Hippocampal formation (tissue), 2 donors: ENCODE results near the gene GPR32.
"Not testable (repeated sequence)": the region's sequence is repeated elsewhere in the genome, so short reads cannot be mapped to it uniquely, and the experiment has no call there.

Experiments
- DNase-seq, 2 donors: peaks; one replicate each; lab custom pipeline; 2025; lab: John Stamatoyannopoulos, UW

GPR32 gene

GRCh38 chr19:50747141-50747540 is 23.1 kb upstream of the GPR32 start:
- DNase-seq, result not testable (repeated sequence)

- no peak for DNase-seq
These were observed 20.8 kb upstream of the GPR32 start for GRCh38 chr19:50749490-50749889.

DNA sequence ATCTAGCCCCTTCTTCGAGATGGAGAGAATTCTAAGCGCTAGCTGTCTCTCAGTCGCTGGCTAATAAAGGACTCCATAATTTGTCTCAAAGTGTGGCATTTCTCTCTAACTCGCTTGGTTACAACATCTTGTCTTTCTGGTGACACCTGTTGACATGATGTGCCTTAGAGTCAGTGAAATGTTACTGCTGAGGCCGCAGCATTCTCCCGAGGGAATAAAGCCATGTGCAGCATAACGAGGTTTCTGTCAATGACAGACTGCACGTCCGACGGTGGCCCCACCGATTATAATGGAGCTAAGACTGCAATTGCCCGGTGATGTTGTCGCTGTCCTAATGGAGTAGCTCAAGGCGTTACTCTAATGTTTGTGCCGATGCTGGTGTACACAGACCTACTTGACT is 20.3 kb upstream of the GPR32 start:
- no peak for DNase-seq

DNA sequence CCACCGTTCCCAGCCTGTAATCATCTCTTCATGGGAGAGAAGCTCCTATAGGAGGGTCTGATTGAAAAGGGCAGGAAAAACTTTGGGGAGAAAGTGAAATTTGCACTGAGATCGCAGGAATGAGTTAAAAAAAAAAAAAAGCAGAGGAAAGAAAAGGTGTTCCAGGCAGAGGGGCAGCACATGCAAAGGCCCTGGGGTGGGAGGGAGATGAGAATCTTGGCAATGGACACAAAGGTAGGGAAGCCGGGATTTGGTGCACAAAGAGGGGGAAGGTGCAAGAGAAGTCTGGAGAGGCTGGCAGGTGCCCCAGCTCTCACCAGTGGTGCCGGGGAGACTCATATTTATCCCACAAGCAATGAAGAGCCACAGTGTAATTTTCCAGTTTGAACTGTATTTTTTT is 16.4 kb upstream of the GPR32 start:
- no peak for DNase-seq

DNA sequence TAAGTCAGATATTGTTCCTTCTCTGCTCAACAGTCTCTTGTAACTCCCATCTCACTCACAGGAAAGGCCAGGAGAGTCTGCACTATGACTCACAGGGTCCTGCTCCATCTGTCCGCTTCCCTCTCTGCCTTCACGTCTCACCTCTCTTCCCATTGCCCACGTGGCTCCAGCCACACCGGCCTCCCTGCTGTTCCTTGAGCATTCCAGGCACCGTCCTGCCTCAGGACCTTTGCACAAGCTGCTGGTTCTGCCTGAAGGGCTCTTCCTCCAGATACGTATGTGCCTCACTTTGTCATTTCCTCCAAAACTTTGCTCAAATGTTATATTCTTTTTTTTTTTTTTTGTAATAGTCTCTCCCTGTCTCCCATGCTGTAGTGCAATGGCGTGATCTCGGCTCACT is 14.0 kb upstream of the GPR32 start:
- not testable (repeated sequence) for DNase-seq

DNA sequence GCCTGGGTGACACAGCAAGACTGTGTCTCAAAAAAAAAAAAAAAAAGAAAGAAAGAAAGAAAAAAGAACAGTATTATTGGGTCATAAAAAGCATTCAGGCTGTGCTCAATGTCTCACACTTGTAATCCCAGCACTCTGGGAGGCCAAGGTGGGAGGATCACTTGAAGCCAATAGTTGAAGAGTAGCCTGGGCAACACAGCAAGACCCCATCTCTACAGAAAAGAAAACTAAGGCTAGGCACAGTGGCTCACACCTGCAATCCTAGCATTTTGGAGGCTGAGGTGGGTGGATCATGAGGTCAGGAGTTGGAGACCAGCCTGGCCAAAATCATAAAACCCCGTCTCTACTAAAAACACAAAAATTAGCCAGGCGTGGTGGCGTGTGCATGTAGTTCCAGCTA is 12.6 kb upstream of the GPR32 start:
- DNase-seq, result not testable (repeated sequence)

- DNase-seq, result not testable (repeated sequence)
These were observed 11.2 kb upstream of the GPR32 start for GRCh38 chr19:50759076-50759475.

DNA sequence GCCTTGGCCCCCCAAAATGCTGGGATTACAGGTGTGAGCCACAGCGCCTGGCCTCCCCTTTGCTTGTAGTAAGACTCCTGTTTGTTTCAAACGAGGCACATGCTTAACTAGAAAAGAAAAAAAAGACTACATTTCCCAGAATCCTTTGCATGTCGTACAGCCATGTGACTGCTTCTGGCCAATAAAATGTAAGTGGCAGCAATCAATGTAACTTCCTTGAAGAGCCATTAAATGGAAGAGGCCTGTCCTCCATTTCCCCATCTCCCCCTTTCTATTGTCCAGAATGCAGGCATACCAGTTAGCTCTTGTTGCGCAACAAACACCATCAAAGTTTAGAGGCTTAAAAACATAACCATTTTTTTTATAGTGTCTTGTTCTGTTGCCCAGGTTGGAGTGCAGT is 10.4 kb upstream of the GPR32 start:
- no peak for DNase-seq

DNA sequence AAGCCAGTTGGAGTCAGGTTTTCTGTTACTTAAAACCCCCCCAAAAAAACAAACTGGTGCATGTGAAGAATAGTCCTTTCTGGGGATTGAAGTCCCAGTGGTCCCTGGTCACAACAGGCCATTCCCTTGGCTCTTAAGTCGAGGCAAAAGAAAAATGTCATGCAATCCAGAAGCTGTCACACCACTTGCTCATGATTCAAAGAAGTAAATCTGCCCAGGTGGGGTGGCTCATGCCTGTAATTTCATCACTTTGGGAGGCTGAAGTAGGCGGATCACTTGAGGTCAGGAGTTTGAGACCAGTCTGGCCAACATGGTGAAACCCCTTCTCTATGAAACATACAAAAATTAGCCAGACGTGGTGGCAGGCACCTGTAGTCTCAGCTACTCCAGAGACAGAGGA is 8.8 kb upstream of the GPR32 start:
- DNase-seq, result not testable (repeated sequence)

- DNase-seq, result not testable (repeated sequence)
These were observed 6.7 kb upstream of the GPR32 start for GRCh38 chr19:50763521-50763920.

DNA sequence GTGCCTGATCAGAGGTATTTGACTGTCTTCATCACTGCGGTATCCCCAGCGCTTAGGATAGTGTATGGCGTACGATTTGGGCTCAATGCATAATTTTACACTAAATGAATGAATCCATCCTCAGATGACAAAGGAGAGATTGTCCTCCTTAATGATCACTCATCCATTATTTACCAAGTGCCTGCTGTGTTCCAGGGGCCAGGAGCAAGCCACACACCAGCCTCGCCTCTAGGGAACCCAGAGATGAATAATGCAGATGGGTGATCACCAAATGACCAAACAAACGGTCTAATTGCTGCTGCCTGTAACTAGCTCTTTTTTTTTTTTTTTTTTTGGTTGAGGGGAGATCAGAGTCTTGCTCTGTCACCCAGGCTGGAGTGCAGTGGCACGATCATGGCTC is 5.9 kb upstream of the GPR32 start:
- no peak for DNase-seq

- DNase-seq, result not testable (repeated sequence)
These were observed 3.5 kb upstream of the GPR32 start for GRCh38 chr19:50766746-50767145.

GRCh38 chr19:50767263-50767662 is 3.0 kb upstream of the GPR32 start:
- DNase-seq, result not testable (repeated sequence)

GRCh38 chr19:50768277-50768676 is 2.0 kb upstream of the GPR32 start:
- DNase-seq, result no peak

GRCh38 chr19:50770888-50771287 is 624 bp downstream of the GPR32 start:
- no peak for DNase-seq

GRCh38 chr19:50772476-50772875 is 2.2 kb downstream of the GPR32 start:
- DNase-seq, result no peak

DNA sequence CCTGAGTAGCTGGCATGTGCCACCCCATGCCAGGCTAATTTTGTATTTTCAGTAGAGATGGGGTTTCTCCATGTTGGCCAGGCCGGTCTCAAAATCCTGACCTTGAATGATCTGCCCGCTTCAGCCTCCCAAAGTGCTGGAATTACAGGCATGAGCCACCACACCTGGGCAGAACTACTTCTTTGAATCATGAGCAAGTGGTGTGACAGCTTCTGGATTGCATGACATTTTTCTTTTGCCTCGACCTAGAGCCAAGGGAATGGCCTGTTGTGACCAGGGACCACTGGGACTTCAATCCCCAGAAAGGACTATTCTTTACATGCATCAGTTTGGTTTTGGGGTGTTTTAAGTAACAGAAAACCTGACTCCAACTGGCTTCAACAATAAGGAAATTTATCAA is 2.6 kb downstream of the GPR32 start:
- DNase-seq, result not testable (repeated sequence)

DNA sequence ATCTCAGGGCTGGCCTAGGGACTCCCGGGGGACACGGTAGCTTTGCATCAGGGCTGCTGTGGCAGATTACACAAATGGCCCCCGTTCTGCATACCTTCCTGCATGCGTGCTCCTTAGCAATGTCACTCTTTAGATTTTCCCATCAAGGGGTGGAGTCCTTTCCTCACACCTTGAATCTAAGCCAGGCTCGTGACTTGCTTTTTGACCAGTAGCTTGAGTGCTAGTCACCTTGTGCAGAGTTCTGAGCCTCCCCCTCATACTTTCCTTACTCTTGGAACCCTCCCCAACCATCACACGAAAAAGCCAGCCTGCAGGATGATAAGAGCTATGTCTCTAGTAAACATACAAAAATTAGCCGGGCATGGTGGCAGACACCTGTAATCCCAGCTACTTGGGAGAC is 3.2 kb downstream of the GPR32 start:
- DNase-seq, result not testable (repeated sequence)

DNA sequence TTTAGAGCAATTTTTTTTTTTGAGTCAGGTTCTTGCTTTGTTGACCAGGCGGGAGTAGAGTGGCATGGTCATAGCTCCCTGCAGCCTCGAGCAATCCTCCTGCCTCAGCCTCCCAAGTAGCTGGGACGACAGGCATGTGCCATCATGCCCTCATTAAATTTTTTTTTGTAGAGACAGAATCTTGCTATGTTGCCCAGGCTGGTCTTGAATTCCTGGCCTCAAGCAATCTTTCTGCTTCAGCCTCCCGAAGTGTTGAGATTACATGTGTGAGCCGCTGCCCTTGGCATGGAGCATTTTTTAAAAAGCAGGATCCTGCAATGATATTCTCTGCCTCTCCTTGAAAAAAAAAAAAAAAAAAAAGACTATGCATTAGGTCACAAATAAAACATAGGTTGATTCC is 5.9 kb downstream of the GPR32 start:
- no peak for DNase-seq

GRCh38 chr19:50777261-50777660 is 7.0 kb downstream of the GPR32 start:
- no peak for DNase-seq

- no peak for DNase-seq
These were observed 7.6 kb downstream of the GPR32 start for GRCh38 chr19:50777830-50778303.

- DNase-seq, result no peak
These were observed 8.7 kb downstream of the GPR32 start for GRCh38 chr19:50778906-50779430.

DNA sequence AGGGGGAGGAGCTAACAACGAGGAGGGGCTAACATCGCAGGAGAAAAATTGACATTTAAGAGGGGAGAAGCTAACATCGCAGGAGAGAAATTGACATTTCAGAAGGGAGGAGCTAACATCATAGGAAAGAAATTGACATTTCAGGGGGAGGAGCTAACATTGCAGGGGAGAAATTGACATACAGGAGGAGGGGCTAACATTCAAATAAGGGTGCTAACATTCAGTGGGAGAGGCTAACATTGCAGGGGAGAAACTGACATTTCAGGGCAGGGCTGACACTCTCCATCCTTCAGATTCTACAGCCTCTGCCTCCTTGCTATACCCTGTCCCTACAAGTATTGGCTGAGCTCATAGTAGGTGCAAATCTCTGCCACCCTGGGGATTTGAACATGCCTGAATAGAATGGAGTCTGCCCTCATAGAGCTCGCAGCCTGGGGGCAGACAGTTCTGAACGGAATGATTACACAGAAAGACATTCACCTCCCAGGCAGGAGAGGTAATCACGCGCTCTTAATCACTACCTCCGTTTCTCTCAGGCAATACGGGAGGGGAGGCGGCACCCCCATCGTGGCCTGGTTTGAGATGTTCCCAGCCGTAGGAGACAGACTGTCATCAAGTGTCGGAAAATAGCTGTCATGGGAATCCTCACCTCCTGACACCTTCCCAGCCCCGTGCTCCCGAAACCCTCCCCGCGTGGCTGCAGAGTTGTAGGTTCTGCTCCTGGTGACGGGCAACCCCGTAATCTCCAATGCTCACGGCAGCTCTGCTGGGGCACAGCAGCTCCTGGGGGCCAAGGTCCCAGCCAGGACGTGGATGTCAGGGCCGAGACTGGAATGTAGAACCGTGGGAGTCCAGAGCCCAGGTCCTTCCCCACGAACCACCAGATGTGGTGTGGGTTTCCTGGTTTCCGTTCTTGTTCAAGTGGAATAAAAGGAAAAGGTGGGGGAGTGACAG is 9.5 kb downstream of the GPR32 start:
- no peak for DNase-seq
